ENCODE measurements around the gene FARP1.

DNA sequence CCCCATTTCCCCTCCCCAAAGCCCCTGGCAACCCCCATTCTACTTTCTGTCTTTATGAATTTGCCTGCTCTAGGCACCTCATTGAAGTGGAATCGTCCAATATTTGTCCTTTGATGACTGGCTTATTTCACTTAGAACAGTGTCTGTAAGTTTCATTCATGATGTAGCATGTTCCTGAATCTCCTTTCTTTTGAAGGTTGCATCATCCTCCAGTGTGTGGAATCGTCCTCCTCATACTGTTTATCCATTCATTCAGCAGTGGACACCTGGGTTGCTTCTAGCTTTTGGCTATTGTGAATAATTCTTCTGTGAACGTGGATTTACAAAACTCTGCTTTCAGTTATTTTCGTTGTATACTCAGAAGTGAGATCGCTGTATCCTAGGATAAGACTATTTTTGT lies 195.4 kb downstream of the FARP1 start:
- TF ChIP-seq, protein P1, sequence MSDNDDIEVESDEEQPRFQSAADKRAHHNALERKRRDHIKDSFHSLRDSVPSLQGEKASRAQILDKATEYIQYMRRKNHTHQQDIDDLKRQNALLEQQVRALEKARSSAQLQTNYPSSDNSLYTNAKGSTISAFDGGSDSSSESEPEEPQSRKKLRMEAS (IDR thresholded peaks at IDR 0.05), result no peak
- no peak for TF ChIP-seq CEBPB (IDR thresholded peaks at IDR 0.05)
- no peak for TF ChIP-seq FOXM1 (IDR thresholded peaks at IDR 0.05; ENCODE audit: borderline replicate concordance, low read depth)
- no peak for TF ChIP-seq EP300 (IDR thresholded peaks at IDR 0.05; ENCODE audit: borderline replicate concordance)
- no peak for TF ChIP-seq TAF1 (IDR thresholded peaks at IDR 0.05; ENCODE audit: low read depth)
- no peak for TF ChIP-seq TCF12 (IDR thresholded peaks at IDR 0.05; ENCODE audit: low read depth)
- no peak for TF ChIP-seq RAD21 (IDR thresholded peaks at IDR 0.05; ENCODE audit: low read depth)
- TF ChIP-seq, protein P2, sequence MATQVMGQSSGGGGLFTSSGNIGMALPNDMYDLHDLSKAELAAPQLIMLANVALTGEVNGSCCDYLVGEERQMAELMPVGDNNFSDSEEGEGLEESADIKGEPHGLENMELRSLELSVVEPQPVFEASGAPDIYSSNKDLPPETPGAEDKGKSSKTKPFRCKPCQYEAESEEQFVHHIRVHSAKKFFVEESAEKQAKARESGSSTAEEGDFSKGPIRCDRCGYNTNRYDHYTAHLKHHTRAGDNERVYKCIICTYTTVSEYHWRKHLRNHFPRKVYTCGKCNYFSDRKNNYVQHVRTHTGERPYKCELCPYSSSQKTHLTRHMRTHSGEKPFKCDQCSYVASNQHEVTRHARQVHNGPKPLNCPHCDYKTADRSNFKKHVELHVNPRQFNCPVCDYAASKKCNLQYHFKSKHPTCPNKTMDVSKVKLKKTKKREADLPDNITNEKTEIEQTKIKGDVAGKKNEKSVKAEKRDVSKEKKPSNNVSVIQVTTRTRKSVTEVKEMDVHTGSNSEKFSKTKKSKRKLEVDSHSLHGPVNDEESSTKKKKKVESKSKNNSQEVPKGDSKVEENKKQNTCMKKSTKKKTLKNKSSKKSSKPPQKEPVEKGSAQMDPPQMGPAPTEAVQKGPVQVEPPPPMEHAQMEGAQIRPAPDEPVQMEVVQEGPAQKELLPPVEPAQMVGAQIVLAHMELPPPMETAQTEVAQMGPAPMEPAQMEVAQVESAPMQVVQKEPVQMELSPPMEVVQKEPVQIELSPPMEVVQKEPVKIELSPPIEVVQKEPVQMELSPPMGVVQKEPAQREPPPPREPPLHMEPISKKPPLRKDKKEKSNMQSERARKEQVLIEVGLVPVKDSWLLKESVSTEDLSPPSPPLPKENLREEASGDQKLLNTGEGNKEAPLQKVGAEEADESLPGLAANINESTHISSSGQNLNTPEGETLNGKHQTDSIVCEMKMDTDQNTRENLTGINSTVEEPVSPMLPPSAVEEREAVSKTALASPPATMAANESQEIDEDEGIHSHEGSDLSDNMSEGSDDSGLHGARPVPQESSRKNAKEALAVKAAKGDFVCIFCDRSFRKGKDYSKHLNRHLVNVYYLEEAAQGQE (IDR thresholded peaks at IDR 0.05; ENCODE audit: low read depth), result no peak
- no peak for TF ChIP-seq YY1 (IDR thresholded peaks at IDR 0.05; ENCODE audit: low read depth)
- TF ChIP-seq TEAD4 (IDR thresholded peaks at IDR 0.05), result no peak
- TF ChIP-seq ZBTB7A (IDR thresholded peaks at IDR 0.05; ENCODE audit: low read depth), result no peak
- no peak for TF ChIP-seq NFIC (IDR thresholded peaks at IDR 0.05)
- no peak for TF ChIP-seq EGR1 (IDR thresholded peaks at IDR 0.05)
